GM06990 (cell line): Measurements from ENCODE around the gene SH3PXD2B.

ENCODE experiments used
- DNase-seq: peaks from one replicate; pipeline ENCODE4 v3.0.0-alpha.2; 2011; ENCODE audit not compliant: insufficient read length; ENCODE audit errors: extremely low read depth
- H3K27me3 ChIP-seq: replicated peaks from 2 replicates; pipeline ENCODE4 v1.6.0; 2011; ENCODE audit warnings: low read length; ENCODE audit not compliant: control insufficient read depth, insufficient read depth
- H3K36me3 ChIP-seq: 2 replicates; pipeline ENCODE4 v1.5.1; 2011; ENCODE audit warnings: low read length; ENCODE audit not compliant: control insufficient read depth, insufficient read depth
- H3K4me3 ChIP-seq: replicated peaks from 2 replicates; pipeline ENCODE4 v1.5.1; 2011; ENCODE audit warnings: low read depth, mild to moderate bottlenecking, control low read depth, low read length
- TF ChIP-seq, protein P1 (sequence below): IDR thresholded peaks from 2 replicates; pipeline ENCODE4 v1.5.1; 2011; ENCODE audit warnings: low read length, control low read depth, mild to moderate bottlenecking, inconsistent platforms; ENCODE audit not compliant: insufficient read depth, poor library complexity, severe bottlenecking

The SH3PXD2B gene

DNA sequence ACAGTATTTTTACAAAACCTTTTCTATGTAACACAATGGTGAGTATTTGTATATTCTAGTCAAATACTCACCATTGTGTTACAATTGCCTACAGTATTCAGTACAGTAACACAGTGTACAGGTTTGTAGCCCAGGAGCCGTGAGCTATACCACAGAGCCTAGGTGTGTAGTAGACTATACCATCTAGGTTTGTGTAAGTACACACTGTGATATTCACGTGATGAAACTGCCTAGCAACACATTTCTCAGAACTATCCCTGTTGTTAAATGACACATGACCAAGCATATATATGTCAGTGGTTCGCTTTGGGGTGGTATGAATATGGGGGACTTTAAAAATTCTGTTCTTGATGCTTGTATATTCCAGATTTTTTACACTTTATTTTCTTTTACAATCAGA lies 21.3 kb downstream of the SH3PXD2B start:
- TF ChIP-seq, protein P1, sequence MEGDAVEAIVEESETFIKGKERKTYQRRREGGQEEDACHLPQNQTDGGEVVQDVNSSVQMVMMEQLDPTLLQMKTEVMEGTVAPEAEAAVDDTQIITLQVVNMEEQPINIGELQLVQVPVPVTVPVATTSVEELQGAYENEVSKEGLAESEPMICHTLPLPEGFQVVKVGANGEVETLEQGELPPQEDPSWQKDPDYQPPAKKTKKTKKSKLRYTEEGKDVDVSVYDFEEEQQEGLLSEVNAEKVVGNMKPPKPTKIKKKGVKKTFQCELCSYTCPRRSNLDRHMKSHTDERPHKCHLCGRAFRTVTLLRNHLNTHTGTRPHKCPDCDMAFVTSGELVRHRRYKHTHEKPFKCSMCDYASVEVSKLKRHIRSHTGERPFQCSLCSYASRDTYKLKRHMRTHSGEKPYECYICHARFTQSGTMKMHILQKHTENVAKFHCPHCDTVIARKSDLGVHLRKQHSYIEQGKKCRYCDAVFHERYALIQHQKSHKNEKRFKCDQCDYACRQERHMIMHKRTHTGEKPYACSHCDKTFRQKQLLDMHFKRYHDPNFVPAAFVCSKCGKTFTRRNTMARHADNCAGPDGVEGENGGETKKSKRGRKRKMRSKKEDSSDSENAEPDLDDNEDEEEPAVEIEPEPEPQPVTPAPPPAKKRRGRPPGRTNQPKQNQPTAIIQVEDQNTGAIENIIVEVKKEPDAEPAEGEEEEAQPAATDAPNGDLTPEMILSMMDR: no peak
- DNase-seq: no peak

DNA sequence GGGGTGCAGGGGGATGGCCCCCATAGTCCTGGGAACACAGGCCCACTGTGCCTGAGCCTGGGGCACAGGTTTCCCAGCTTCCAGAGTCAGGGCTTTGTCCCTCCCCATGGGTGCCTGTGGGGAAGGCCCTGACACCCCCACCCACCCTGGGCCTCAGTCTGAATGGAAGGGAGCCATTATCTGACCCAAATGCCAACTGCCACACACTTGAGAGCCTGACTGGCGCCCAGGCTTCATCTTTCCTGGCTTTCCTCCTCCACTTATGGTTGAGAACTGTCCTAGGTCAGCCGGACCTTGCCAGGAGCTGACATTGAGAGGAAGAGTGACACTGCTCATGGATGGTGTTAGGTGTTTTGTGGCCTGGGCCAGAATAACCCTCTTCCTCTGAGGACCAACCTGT lies 24.0 kb downstream of the SH3PXD2B start:
- DNase-seq: no peak
- no peaks in the 10 kb centered on the region for H3K36me3 ChIP-seq
- H3K27me3 ChIP-seq: peaks cover 4% of the 10 kb centered on the region
- TF ChIP-seq, protein P1: no peak
- H3K4me3 ChIP-seq: no peak overlapping the region

More for the DNA sequence above, 21.3 kb downstream of the SH3PXD2B start:
- H3K4me3 ChIP-seq: no peak overlapping the region
- no peaks in the 10 kb centered on the region; the same call in 1 of the 2 replicates for H3K27me3 ChIP-seq
- no peaks in the 10 kb centered on the region for H3K36me3 ChIP-seq

DNA sequence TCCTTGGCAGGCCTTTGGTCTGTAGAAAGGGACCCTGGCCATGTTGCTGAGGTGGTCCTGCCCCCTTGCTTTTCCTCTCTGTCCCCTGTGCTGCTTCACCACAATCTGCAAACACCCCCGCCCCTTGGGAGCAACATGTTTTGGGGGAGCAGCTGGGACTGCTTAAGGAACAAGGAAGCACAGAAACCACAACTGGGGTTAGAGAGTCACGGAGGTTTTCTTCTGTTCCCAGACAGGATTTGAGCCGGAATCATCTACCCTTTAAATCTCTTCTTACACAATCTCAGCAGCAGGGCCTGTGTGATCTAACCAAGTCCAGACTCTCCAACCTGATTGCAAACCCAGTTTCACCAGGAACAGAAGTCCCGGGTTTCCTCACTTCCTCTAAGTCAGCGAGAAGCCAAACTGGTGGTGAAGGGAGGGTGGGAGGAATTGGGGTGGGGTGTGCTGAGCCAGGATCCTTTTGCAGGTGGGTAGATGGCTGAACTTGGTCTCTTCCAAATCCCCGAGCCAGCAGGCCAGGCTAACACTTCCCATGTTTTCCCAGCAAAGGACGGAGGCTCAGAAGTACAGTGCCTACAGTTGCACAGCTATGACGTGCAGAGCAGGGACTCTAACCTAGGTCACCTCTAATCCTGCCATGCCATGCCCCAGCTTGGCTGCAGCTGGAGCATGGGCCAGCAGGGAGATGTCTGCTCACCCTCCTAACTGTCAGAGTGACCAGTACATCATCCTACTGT lies 25.0 kb downstream of the SH3PXD2B start:
- H3K4me3 ChIP-seq: no peak overlapping the region
- H3K27me3 ChIP-seq: peaks cover 4% of the 10 kb centered on the region
- TF ChIP-seq, protein P1: no peak
- no peaks in the 10 kb centered on the region for H3K36me3 ChIP-seq
- no peak for DNase-seq

DNA sequence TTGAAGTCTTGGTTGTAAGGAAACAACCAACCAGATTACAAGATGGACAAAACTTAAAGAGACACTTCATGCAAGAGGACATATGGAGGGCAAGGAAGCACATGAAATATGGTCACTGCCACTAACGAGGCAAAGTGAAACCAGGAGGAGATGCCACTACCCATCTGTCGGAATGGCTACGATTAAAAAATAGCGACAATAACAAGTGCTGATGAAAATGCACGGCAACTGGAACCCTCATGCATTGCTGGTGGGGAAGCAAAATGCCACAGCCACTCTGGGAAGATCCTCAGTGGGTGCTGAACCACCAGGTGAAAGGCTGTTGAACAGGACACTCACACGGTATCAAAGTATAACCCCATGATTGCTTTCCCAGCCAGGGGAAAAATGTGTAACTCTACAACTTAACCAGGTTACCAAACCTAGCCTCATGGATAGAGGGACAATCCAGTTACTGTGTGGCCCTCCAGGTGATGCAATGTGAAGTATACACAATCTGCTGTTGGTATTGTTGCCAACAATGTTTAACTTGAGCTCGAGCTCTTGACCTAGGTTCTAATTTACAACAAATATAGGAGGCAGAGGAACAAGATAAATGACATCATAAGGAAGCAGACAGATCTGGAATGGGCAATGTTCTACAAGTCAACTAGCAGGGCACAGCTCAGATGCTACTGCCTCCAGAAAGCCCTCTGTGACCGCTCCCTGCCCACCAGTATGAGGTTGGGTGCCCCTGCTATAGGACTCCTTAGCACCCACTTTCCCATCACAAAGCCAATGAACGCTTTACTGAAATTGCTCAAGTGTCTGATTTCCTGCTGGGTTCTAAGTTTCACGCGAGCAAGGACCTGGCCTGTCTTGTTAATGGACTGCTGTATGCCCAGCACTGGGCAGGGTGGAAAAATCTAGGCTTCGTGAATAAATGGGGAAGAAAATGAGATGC lies 25.8 kb downstream of the SH3PXD2B start:
- Histone ChIP-seq H3K27me3 (peaks cover 4% of the 10 kb centered on the region), H3K36me3 (no peaks in the 10 kb centered on the region), H3K4me3 (no peak overlapping the region)
- DNase-seq: no peak
- TF ChIP-seq, protein P1: no peak

DNA sequence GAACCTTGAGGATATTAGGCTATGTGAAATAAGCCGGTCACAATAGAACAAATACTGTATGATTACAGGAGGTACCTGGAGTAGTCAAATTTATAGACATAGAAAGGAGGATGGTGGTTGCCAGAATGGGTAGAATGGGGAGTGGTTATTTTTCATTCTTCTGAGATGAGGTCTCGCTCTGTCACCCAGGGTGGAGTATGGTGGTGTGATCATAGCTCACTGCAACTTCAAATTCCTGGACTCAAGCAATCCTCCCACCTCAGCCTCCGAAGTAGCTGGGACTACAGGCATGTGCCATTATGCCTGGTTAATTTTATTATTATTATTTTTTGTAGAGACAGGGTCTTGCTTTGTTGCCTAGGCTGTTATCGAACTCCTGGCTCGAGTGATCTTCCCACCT lies 27.1 kb downstream of the SH3PXD2B start:
- no peak overlapping the region for H3K4me3 ChIP-seq
- DNase-seq: no peak
- H3K36me3 ChIP-seq: no peaks in the 10 kb centered on the region
- TF ChIP-seq, protein P1: no peak
- peaks cover 4% of the 10 kb centered on the region for H3K27me3 ChIP-seq
